ENCODE data around the gene CXorf65.
A peak's percentile ranks its signal among the peaks of the same experiment; 100 is the strongest.

Gene CXorf65

GRCh38 chrX:71106427-71106826 is at the start of gene CXorf65:
Gene CXorf65 (minus strand): TSS chrX:71106740. CDS start chrX:71106556, 184 bp downstream.
- H3K4me3 ChIP-seq (ENCODE audit: low read depth, low read length), result no peak within 1 kb of the TSS
- no peak within 1 kb of the TSS for H3K27ac ChIP-seq (ENCODE audit: low read depth, low read length)
- no peaks in the 10 kb centered on the region for H3K36me3 ChIP-seq (ENCODE audit: control insufficient read depth, insufficient read depth, low read length)
- H3K27me3 ChIP-seq (ENCODE audit: control insufficient read depth, insufficient read depth, low read length), result peaks cover 62% of the 10 kb centered on the region
- no peaks in the 10 kb centered on the region; the same call in 1 of the 2 replicates for H3K9me3 ChIP-seq (ENCODE audit: control insufficient read depth, insufficient read depth, low read depth, low read length)
- no peak within 1 kb of the TSS for H3K9ac ChIP-seq (ENCODE audit: low read length)
- peaks cover 42% of the 10 kb centered on the region for H3K4me1 ChIP-seq (ENCODE audit: control insufficient read depth, insufficient read depth, low read length)

GRCh38 chrX:71154641-71155040 is 48.1 kb upstream of the CXorf65 start:
- Histone ChIP-seq H3K27me3 (ENCODE audit: control insufficient read depth, insufficient read depth, low read length) (0 out of 2 replicates have a peak, but pooled peaks cover 3% of the 10 kb centered on the region), H3K27ac (ENCODE audit: low read depth, low read length) (no peak overlapping the region), H3K9ac (ENCODE audit: low read length) (no peak overlapping the region), H3K4me3 (ENCODE audit: low read depth, low read length) (no peak overlapping the region), H3K4me1 (ENCODE audit: control insufficient read depth, insufficient read depth, low read length) (peaks cover 2% of the 10 kb centered on the region; the same call in 1 of the 2 replicates), H3K9me3 (ENCODE audit: control insufficient read depth, insufficient read depth, low read depth, low read length) (peaks cover 15% of the 10 kb centered on the region; the same call in 1 of the 2 replicates), H3K36me3 (ENCODE audit: control insufficient read depth, insufficient read depth, low read length) (no peaks in the 10 kb centered on the region)

GRCh38 chrX:71154196-71154595 is 47.7 kb upstream of the CXorf65 start:
- no peak overlapping the region for H3K27ac ChIP-seq (ENCODE audit: low read depth, low read length)
- 0 out of 2 replicates have a peak, but pooled peaks cover 3% of the 10 kb centered on the region for H3K27me3 ChIP-seq (ENCODE audit: control insufficient read depth, insufficient read depth, low read length)
- H3K9me3 ChIP-seq (ENCODE audit: control insufficient read depth, insufficient read depth, low read depth, low read length), result peaks cover 16% of the 10 kb centered on the region; the same call in 1 of the 2 replicates
- H3K36me3 ChIP-seq (ENCODE audit: control insufficient read depth, insufficient read depth, low read length), result no peaks in the 10 kb centered on the region
- peaks cover 2% of the 10 kb centered on the region; the same call in 1 of the 2 replicates for H3K4me1 ChIP-seq (ENCODE audit: control insufficient read depth, insufficient read depth, low read length)
- no peak overlapping the region for H3K4me3 ChIP-seq (ENCODE audit: low read depth, low read length)
- H3K9ac ChIP-seq (ENCODE audit: low read length), result no peak overlapping the region

- Histone ChIP-seq H3K9ac (ENCODE audit: low read length) (no peak overlapping the region), H3K9me3 (ENCODE audit: control insufficient read depth, insufficient read depth, low read depth, low read length) (peaks cover 20% of the 10 kb centered on the region; the same call in 1 of the 2 replicates), H3K4me1 (ENCODE audit: control insufficient read depth, insufficient read depth, low read length) (peaks cover 15% of the 10 kb centered on the region; the same call in 1 of the 2 replicates), H3K36me3 (ENCODE audit: control insufficient read depth, insufficient read depth, low read length) (no peaks in the 10 kb centered on the region), H3K4me3 (ENCODE audit: low read depth, low read length) (no peak overlapping the region), H3K27ac (ENCODE audit: low read depth, low read length) (no peak overlapping the region), H3K27me3 (ENCODE audit: control insufficient read depth, insufficient read depth, low read length) (0 out of 2 replicates have a peak, but pooled peaks cover 3% of the 10 kb centered on the region)
Observed at GRCh38 chrX:71151366-71151765, 44.8 kb upstream of the CXorf65 start.

GRCh38 chrX:71148278-71148663 is 41.7 kb upstream of the CXorf65 start:
- H3K4me3 ChIP-seq (ENCODE audit: low read depth, low read length), result no peak overlapping the region

GRCh38 chrX:71147496-71148277 is 41.1 kb upstream of the CXorf65 start:
- Histone ChIP-seq H3K36me3 (ENCODE audit: control insufficient read depth, insufficient read depth, low read length) (no peaks in the 10 kb centered on the region), H3K9ac (ENCODE audit: low read length) (no peak overlapping the region), H3K4me3 (ENCODE audit: low read depth, low read length) (no peak overlapping the region), H3K27ac (ENCODE audit: low read depth, low read length) (no peak overlapping the region), H3K27me3 (ENCODE audit: control insufficient read depth, insufficient read depth, low read length) (peaks cover 17% of the 10 kb centered on the region), H3K9me3 (ENCODE audit: control insufficient read depth, insufficient read depth, low read depth, low read length) (peaks cover 20% of the 10 kb centered on the region; the same call in 1 of the 2 replicates), H3K4me1 (ENCODE audit: control insufficient read depth, insufficient read depth, low read length) (peaks cover 16% of the 10 kb centered on the region)

More at GRCh38 chrX:71148278-71148663, 41.7 kb upstream of the CXorf65 start:
- H3K36me3 ChIP-seq (ENCODE audit: control insufficient read depth, insufficient read depth, low read length), result no peaks in the 10 kb centered on the region
- H3K9me3 ChIP-seq (ENCODE audit: control insufficient read depth, insufficient read depth, low read depth, low read length), result peaks cover 19% of the 10 kb centered on the region; the same call in 1 of the 2 replicates
- no peak overlapping the region for H3K9ac ChIP-seq (ENCODE audit: low read length)
- no peak overlapping the region for H3K27ac ChIP-seq (ENCODE audit: low read depth, low read length)
- H3K27me3 ChIP-seq (ENCODE audit: control insufficient read depth, insufficient read depth, low read length), result peaks cover 17% of the 10 kb centered on the region
- H3K4me1 ChIP-seq (ENCODE audit: control insufficient read depth, insufficient read depth, low read length), result peaks cover 18% of the 10 kb centered on the region

GRCh38 chrX:71144651-71145050 is 38.1 kb upstream of the CXorf65 start, which contains the start of gene NLGN3:
Gene NLGN3 (plus strand): TSS chrX:71144841. CDS start chrX:71147750, 2,909 bp downstream.
- Histone ChIP-seq H3K27me3 (ENCODE audit: control insufficient read depth, insufficient read depth, low read length) (peaks cover 14% of the 10 kb centered on the region), H3K4me1 (ENCODE audit: control insufficient read depth, insufficient read depth, low read length) (peaks cover 16% of the 10 kb centered on the region), H3K4me3 (ENCODE audit: low read depth, low read length) (peak within 1 kb of the TSS; percentile 66), H3K27ac (ENCODE audit: low read depth, low read length) (no peak within 1 kb of the TSS), H3K9me3 (ENCODE audit: control insufficient read depth, insufficient read depth, low read depth, low read length) (peaks cover 19% of the 10 kb centered on the region; the same call in 1 of the 2 replicates), H3K36me3 (ENCODE audit: control insufficient read depth, insufficient read depth, low read length) (peaks cover 17% of the 10 kb centered on the region), H3K9ac (ENCODE audit: low read length) (no peak within 1 kb of the TSS)

GRCh38 chrX:71143508-71143907 is 37.0 kb upstream of the CXorf65 start:
- no peak overlapping the region for H3K27ac ChIP-seq (ENCODE audit: low read depth, low read length)
- peaks cover 16% of the 10 kb centered on the region for H3K4me1 ChIP-seq (ENCODE audit: control insufficient read depth, insufficient read depth, low read length)
- no peak overlapping the region for H3K9ac ChIP-seq (ENCODE audit: low read length)
- peaks cover 24% of the 10 kb centered on the region for H3K36me3 ChIP-seq (ENCODE audit: control insufficient read depth, insufficient read depth, low read length)
- H3K9me3 ChIP-seq (ENCODE audit: control insufficient read depth, insufficient read depth, low read depth, low read length), result peaks cover 17% of the 10 kb centered on the region; the same call in 1 of the 2 replicates
- no peak overlapping the region for H3K4me3 ChIP-seq (ENCODE audit: low read depth, low read length)
- peaks cover 14% of the 10 kb centered on the region for H3K27me3 ChIP-seq (ENCODE audit: control insufficient read depth, insufficient read depth, low read length)

- H3K27me3 ChIP-seq (ENCODE audit: control insufficient read depth, insufficient read depth, low read length), result peaks cover 13% of the 10 kb centered on the region
- no peak overlapping the region for H3K27ac ChIP-seq (ENCODE audit: low read depth, low read length)
- H3K36me3 ChIP-seq (ENCODE audit: control insufficient read depth, insufficient read depth, low read length), result peaks cover 43% of the 10 kb centered on the region
- no peak overlapping the region for H3K9ac ChIP-seq (ENCODE audit: low read length)
- no peak overlapping the region for H3K4me3 ChIP-seq (ENCODE audit: low read depth, low read length)
- no peaks in the 10 kb centered on the region; the same call in 1 of the 2 replicates for H3K4me1 ChIP-seq (ENCODE audit: control insufficient read depth, insufficient read depth, low read length)
- H3K9me3 ChIP-seq (ENCODE audit: control insufficient read depth, insufficient read depth, low read depth, low read length), result peaks cover 18% of the 10 kb centered on the region; the same call in 1 of the 2 replicates
Observed at GRCh38 chrX:71140440-71140839, 33.9 kb upstream of the CXorf65 start.

GRCh38 chrX:71131510-71131909 is 25.0 kb upstream of the CXorf65 start:
- H3K36me3 ChIP-seq (ENCODE audit: control insufficient read depth, insufficient read depth, low read length), result peaks cover 72% of the 10 kb centered on the region
- H3K4me1 ChIP-seq (ENCODE audit: control insufficient read depth, insufficient read depth, low read length), result peaks cover 6% of the 10 kb centered on the region; the same call in 1 of the 2 replicates
- no peaks in the 10 kb centered on the region; the same call in 1 of the 2 replicates for H3K27me3 ChIP-seq (ENCODE audit: control insufficient read depth, insufficient read depth, low read length)
- no peak overlapping the region for H3K9ac ChIP-seq (ENCODE audit: low read length)
- H3K27ac ChIP-seq (ENCODE audit: low read depth, low read length), result no peak overlapping the region
- no peak overlapping the region for H3K4me3 ChIP-seq (ENCODE audit: low read depth, low read length)
- peaks cover 12% of the 10 kb centered on the region; the same call in 1 of the 2 replicates for H3K9me3 ChIP-seq (ENCODE audit: control insufficient read depth, insufficient read depth, low read depth, low read length)
